CD8-positive, alpha-beta memory T cell (primary cell): ENCODE data around the gene PSTPIP2. TPM values are rescaled to one million over a fixed set of nuclear protein-coding genes. Genes with fewer than 3 reads are reported as not detected.
"Not testable (repeated sequence)": the region's sequence is repeated elsewhere in the genome, so short reads cannot be mapped to it uniquely, and the experiment has no call there.

ENCODE experiments used
- CTCF ChIA-PET: fragments of 350-600 bp; sonication (Branson Sonifier 250); formaldehyde crosslinking; loops from one replicate; lab custom pipeline; 2021; ENCODE audit warnings: antibody characterized with exemption; lab: Charles Lee
- POLR2A ChIA-PET: fragments of 350-600 bp; sonication (Branson Sonifier 250); formaldehyde crosslinking; loops from one replicate; lab custom pipeline; 2021; ENCODE audit warnings: antibody characterized with exemption; lab: Charles Lee
- DNase-seq, 5 donors: peaks; one replicate each; pipeline versions ENCODE4 v3.0.0 to v3.0.0-alpha.2; 2020 to 2022; ENCODE audit warnings: mixed read lengths in 1 of 5
- H3K27ac ChIP-seq: one replicate; pipeline ENCODE4 v1.7.0; 2013; ENCODE audit warnings: low read depth, mild to moderate bottlenecking, low read length, moderate library complexity
- H3K27me3 ChIP-seq: 2 replicates; pipeline ENCODE4 v1.7.0; 2013; ENCODE audit warnings: low read length, mild to moderate bottlenecking; ENCODE audit not compliant: insufficient read depth, poor library complexity, severe bottlenecking
- H3K36me3 ChIP-seq: 2 replicates; pipeline ENCODE4 v1.7.0; 2013; ENCODE audit warnings: mild to moderate bottlenecking, low read length, moderate library complexity; ENCODE audit not compliant: insufficient read depth
- H3K4me1 ChIP-seq: 2 replicates; pipeline ENCODE4 v1.7.0; 2013; ENCODE audit warnings: mild to moderate bottlenecking, low read length, moderate library complexity; ENCODE audit not compliant: insufficient read depth
- H3K4me3 ChIP-seq: 2 replicates; pipeline ENCODE4 v1.7.0; 2013; ENCODE audit warnings: mild to moderate bottlenecking, low read length
- H3K9me3 ChIP-seq: 2 replicates; pipeline ENCODE4 v1.7.0; 2013; ENCODE audit warnings: mild to moderate bottlenecking, low read length
- H3K27ac Mint-ChIP-seq, 8 donors: one replicate each; pipeline ENCODE4 v1.8.0; 2020 to 2021; ENCODE audit warnings: mixed read lengths in 8 of 8, mild to moderate bottlenecking in 6 of 8, inconsistent platforms in 3 of 8, moderate library complexity in 3 of 8
- H3K27me3 Mint-ChIP-seq, 2 donors: one replicate each; pipeline ENCODE4 v1.8.0; 2020 to 2021; ENCODE audit warnings: mixed read lengths in 2 of 2, mild to moderate bottlenecking in 1 of 2, moderate library complexity in 1 of 2
- H3K36me3 Mint-ChIP-seq, 3 donors: one replicate each; pipeline ENCODE4 v1.8.0; 2020 to 2021; ENCODE audit warnings: mixed read lengths in 3 of 3, inconsistent platforms in 1 of 3, mild to moderate bottlenecking in 1 of 3
- H3K4me1 Mint-ChIP-seq, 3 donors: one replicate each; pipeline ENCODE4 v1.8.0; 2020 to 2021; ENCODE audit warnings: mixed read lengths in 3 of 3, inconsistent platforms in 1 of 3, mild to moderate bottlenecking in 1 of 3
- H3K4me3 Mint-ChIP-seq, 7 donors: one replicate each; pipeline ENCODE4 v1.8.0; 2020 to 2021; ENCODE audit warnings: mixed read lengths in 7 of 7, mild to moderate bottlenecking in 6 of 7, moderate library complexity in 4 of 7, inconsistent platforms in 2 of 7
- H3K9me3 Mint-ChIP-seq, 5 donors: one replicate each; pipeline ENCODE4 v1.8.0; 2020 to 2022; ENCODE audit warnings: mixed read lengths in 5 of 5, mild to moderate bottlenecking in 3 of 5, moderate library complexity in 2 of 5, inconsistent platforms in 1 of 5
- polyA plus RNA-seq: library from polyadenylated mRNA; unstranded; fragments of 300-500 nt; fragmentation: Illumina TruSeq; gene quantifications from one replicate; pipeline ENCODE4 v1.2.3, GENCODE V29; 2021
- total RNA-seq, 2 experiments: library from RNA; stranded (reverse); gene quantifications; one replicate each; pipeline ENCODE4 v1.2.3, GENCODE V29; 2021

The PSTPIP2 gene
- total and polyA plus RNA-seq, 3 experiments from 2014 or later = 11.0 to 25.3 (median 24.9) TPM

DNA sequence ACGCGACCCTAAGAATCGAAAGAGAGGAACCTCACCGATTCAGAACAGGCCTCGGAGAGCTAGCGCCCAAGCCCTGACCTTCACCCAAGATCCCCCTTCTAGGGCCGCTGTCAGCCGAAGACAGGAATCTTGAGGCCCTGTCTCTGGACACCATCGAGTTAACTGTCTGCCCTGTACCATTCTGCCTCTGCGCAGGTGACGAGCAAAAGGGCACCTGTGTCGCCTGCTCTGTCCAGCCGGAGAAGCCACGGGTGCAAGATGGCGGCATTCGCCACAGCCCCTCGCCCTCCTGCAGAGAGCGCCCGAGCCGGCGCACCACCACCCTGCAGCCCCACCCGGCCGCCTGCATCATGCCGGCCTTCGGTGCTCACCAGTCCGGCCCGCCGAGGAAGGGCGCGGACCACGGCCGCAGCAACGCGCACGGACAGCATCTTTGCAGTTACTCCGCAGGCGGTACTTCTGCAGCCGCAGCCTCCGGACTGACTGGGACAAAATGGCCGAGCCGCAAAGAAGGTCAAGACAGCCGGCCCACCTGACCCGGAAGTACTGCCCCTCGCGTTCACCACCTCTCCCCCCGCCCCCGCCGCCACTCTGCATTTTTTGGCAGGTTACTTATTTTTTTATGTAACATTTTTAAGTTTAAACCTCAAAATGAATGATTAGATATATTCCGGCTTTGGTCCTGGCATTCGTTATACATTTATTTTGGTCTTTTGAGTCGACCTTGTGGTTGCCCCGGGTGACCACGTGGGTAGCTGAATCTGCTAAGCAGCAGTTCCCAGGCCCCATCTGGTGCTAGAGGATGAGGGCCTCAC is 25.9 kb upstream of the PSTPIP2 start, which contains the start of gene ATP5F1A:
ATP5F1A (minus strand) TSS at position 496 of the 815 bp plus-strand sequence; CDS start at position 431, 65 bp downstream.
- peaks cover 30 to 39% (median 37%) of the 10 kb centered on the region in 3 donors for H3K4me1 Mint-ChIP-seq
- H3K36me3 Mint-ChIP-seq = peaks cover 4 to 29% (median 5%) of the 10 kb centered on the region in 3 donors
- POLR2A ChIA-PET = interaction anchor here (1.1 to 1.7 kb wide), 2 partner anchors 18 to 26 kb away, joined by 3 to 5 read pairs; partner anchors contain the start of gene PSTPIP2
- no peaks in the 10 kb centered on the region for H3K9me3 Mint-ChIP-seq
- CTCF ChIA-PET = interaction anchor here (0.8 to 1.9 kb wide), 6 partner anchors 15 to 440 kb away, joined by 3 to 9 read pairs (median 4); a partner anchor contains a TSS
- no peaks in the 10 kb centered on the region for H3K27me3 Mint-ChIP-seq
- DNase-seq = peak; percentile 81 to 88 (median 83)
- Histone ChIP-seq H3K4me1 (peaks cover 31% of the 10 kb centered on the region), H3K27me3 (no peaks in the 10 kb centered on the region), H3K27ac (peak within 1 kb of the TSS; percentile 83), H3K9me3 (no peaks in the 10 kb centered on the region), H3K36me3 (no peaks in the 10 kb centered on the region), H3K4me3 (peak within 1 kb of the TSS; percentile 79)
- H3K4me3 Mint-ChIP-seq = peak within 1 kb of the TSS; percentile 97 to 99 (median 98)
- H3K27ac Mint-ChIP-seq = peak within 1 kb of the TSS; percentile 89 to 99 (median 98)

DNA sequence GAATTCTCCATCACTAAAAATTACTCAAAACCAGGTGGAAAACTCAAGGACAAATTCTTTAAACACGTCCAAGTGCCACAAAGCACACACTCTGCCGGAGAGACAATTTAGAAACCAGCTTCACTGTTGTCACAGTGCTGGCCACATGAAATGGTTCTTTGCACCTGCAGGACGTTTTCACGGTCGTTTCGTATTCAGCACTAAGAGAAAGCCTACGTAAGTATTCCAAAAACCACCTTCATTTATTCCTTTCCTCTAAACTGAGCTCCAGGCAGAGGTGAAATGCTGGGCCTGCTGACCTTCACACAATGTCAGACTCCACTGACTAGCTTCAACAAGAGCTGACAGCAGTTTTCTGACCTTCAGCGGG is 25.4 kb upstream of the PSTPIP2 start:
- Mint-ChIP-seq H3K4me1 (peaks cover 32 to 44% (median 37%) of the 10 kb centered on the region in 3 donors), H3K36me3 (peaks cover 4 to 34% (median 5%) of the 10 kb centered on the region in 3 donors), H3K4me3 (peak overlapping the region; percentile 97 to 99 (median 98)), H3K27me3 (no peaks in the 10 kb centered on the region), H3K27ac (peak overlapping the region; percentile 89 to 99 (median 98)), H3K9me3 (no peaks in the 10 kb centered on the region)
- Histone ChIP-seq H3K9me3 (no peaks in the 10 kb centered on the region), H3K27me3 (no peaks in the 10 kb centered on the region), H3K4me3 (peak overlapping the region; percentile 79), H3K36me3 (no peaks in the 10 kb centered on the region), H3K4me1 (peaks cover 31% of the 10 kb centered on the region), H3K27ac (peak overlapping the region; percentile 83)
- POLR2A ChIA-PET = interaction anchor here (1.1 to 1.7 kb wide), 2 partner anchors 17 to 26 kb away, joined by 3 to 5 read pairs; partner anchors contain the start of gene PSTPIP2
- CTCF ChIA-PET = interaction anchor here (0.8 to 1.9 kb wide), 5 partner anchors 14 to 440 kb away, joined by 3 to 9 read pairs (median 4); a partner anchor contains a TSS
- peak in 1 of 5 donors; percentile 6 for DNase-seq

DNA sequence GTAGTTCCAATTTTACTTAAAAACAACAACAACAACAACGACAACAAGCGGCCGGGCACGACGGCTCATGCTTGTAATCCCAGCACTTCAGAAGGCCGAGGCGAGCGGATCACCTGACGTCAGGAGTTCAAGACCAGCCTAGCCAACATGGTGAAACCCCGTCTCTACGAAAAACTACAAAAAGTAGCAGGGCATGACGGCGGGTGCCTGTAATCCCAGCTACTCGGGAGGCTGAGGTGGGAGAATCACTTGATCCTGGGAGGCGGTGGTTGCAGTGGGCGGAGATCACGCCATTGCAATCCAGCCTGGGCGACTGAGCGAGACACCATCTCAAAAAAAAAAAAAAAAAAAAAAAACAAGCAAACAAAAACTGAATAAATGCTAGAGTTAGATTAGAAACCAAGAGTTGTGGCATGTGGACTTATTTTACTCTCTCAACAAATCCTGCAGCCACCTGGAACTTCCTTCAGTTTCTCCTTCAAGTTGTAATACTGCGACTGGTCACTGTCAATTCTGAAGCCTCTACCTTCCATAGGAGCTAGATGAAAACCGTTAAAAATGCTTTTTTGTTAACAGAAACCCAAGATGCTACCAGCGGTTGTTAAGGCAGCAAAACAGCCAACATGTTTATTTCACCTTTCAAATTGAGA is 24.7 kb upstream of the PSTPIP2 start:
- DNase-seq = peak in 1 of 5 donors; percentile 6
- H3K4me3 ChIP-seq = peak overlapping the region; percentile 79
- POLR2A ChIA-PET = interaction anchor here (0.7 to 1.1 kb wide), 2 partner anchors 17 to 1053 kb away, joined by 3 to 5 read pairs; no protein-coding TSS in a partner anchor
- peaks cover 31% of the 10 kb centered on the region for H3K4me1 ChIP-seq
- H3K27ac Mint-ChIP-seq = peak overlapping the region; percentile 89 to 99 (median 98)
- H3K36me3 Mint-ChIP-seq = peaks cover 4 to 38% (median 5%) of the 10 kb centered on the region in 3 donors
- peak overlapping the region; percentile 97 to 99 (median 98) for H3K4me3 Mint-ChIP-seq
- CTCF ChIA-PET = interaction anchor here (0.8 to 1.3 kb wide), 4 partner anchors 14 to 439 kb away, joined by 3 to 7 read pairs (median 4); no protein-coding TSS in a partner anchor
- no peaks in the 10 kb centered on the region for H3K9me3 ChIP-seq
- H3K4me1 Mint-ChIP-seq = peaks cover 33 to 51% (median 39%) of the 10 kb centered on the region in 3 donors
- no peaks in the 10 kb centered on the region for H3K9me3 Mint-ChIP-seq
- H3K36me3 ChIP-seq = peaks cover 1% of the 10 kb centered on the region
- peak overlapping the region; percentile 83 for H3K27ac ChIP-seq
- no peaks in the 10 kb centered on the region for H3K27me3 Mint-ChIP-seq
- H3K27me3 ChIP-seq = no peaks in the 10 kb centered on the region

- H3K36me3 Mint-ChIP-seq = peaks cover 5 to 51% (median 12%) of the 10 kb centered on the region in 3 donors
- H3K4me3 Mint-ChIP-seq = peak overlapping the region in 5 of 7 donors; percentile 43 to 98 (median 54)
- POLR2A ChIA-PET = no interaction called here
- CTCF ChIA-PET = interaction anchor here (1.0 to 1.4 kb wide), 2 partner anchors 8 to 78 kb away, joined by 3 to 4 read pairs; partner anchors contain the start of gene HAUS1
- Histone ChIP-seq H3K9me3 (no peaks in the 10 kb centered on the region), H3K4me1 (peaks cover 39% of the 10 kb centered on the region), H3K4me3 (no peak overlapping the region), H3K27ac (no peak overlapping the region), H3K27me3 (no peaks in the 10 kb centered on the region), H3K36me3 (peaks cover 14% of the 10 kb centered on the region)
- H3K4me1 Mint-ChIP-seq = peaks cover 45 to 63% (median 50%) of the 10 kb centered on the region in 3 donors
- peak overlapping the region in 3 of 8 donors; percentile 47 to 86 (median 63) for H3K27ac Mint-ChIP-seq
- no peaks in the 10 kb centered on the region for H3K9me3 Mint-ChIP-seq
- H3K27me3 Mint-ChIP-seq = no peaks in the 10 kb centered on the region
- DNase-seq = no peak
These were observed 23.5 kb upstream of the PSTPIP2 start for GRCh38 chr18:46095532-46095931.

- DNase-seq, H3K27me3 ChIP-seq, POLR2A ChIA-PET, H3K4me3 Mint-ChIP-seq, H3K27ac ChIP-seq, H3K9me3 ChIP-seq, CTCF ChIA-PET, H3K4me1 ChIP-seq, H3K27me3 Mint-ChIP-seq, H3K4me3 ChIP-seq, H3K9me3 Mint-ChIP-seq: not testable (repeated sequence)
- peaks cover 24 to 39% (median 27%) of the 10 kb centered on the region in 3 donors for H3K4me1 Mint-ChIP-seq
- peak overlapping the region in 4 of 8 donors; percentile 12 to 62 (median 34) for H3K27ac Mint-ChIP-seq
- peaks cover 26 to 95% (median 36%) of the 10 kb centered on the region in 3 donors for H3K36me3 Mint-ChIP-seq
- peaks cover 78% of the 10 kb centered on the region for H3K36me3 ChIP-seq
These were observed 16.4 kb upstream of the PSTPIP2 start for GRCh38 chr18:46088501-46088900.

GRCh38 chr18:46084431-46084830 is 12.4 kb upstream of the PSTPIP2 start:
- no peaks in the 10 kb centered on the region for H3K27me3 ChIP-seq
- Mint-ChIP-seq H3K27ac (peak overlapping the region in 1 of 8 donors; percentile 6), H3K4me3 (no peak overlapping the region), H3K9me3 (peaks cover 0 to 4% (median 2%) of the 10 kb centered on the region in 5 donors), H3K36me3 (peaks cover 15 to 88% (median 25%) of the 10 kb centered on the region in 3 donors), H3K4me1 (peaks cover 5 to 10% (median 7%) of the 10 kb centered on the region in 3 donors), H3K27me3 (no peaks in the 10 kb centered on the region)
- DNase-seq = no peak
- H3K9me3 ChIP-seq = no peaks in the 10 kb centered on the region
- ChIA-PET POLR2A (no interaction called here), CTCF (interaction anchor here (0.8 kb wide), 1 partner anchor 11 kb away, joined by 3 read pairs; no protein-coding TSS in a partner anchor)
- H3K4me1 ChIP-seq = no peaks in the 10 kb centered on the region
- H3K36me3 ChIP-seq = peaks cover 71% of the 10 kb centered on the region
- no peak overlapping the region for H3K4me3 ChIP-seq
- H3K27ac ChIP-seq = no peak overlapping the region

GRCh38 chr18:46080156-46080555 is 8.1 kb upstream of the PSTPIP2 start:
- POLR2A ChIA-PET = interaction anchor here (1.0 kb wide), 1 partner anchor 17 kb away, joined by 3 read pairs; the partner anchor contains the start of gene ATP5F1A
- peaks cover 32% of the 10 kb centered on the region for H3K36me3 ChIP-seq
- CTCF ChIA-PET = no interaction called here

More at GRCh38 chr18:46080156-46080555, 8.1 kb upstream of the PSTPIP2 start:
- Histone ChIP-seq H3K9me3 (no peaks in the 10 kb centered on the region), H3K27ac (no peak overlapping the region), H3K4me3 (no peak overlapping the region), H3K27me3 (no peaks in the 10 kb centered on the region), H3K4me1 (no peaks in the 10 kb centered on the region)
- Mint-ChIP-seq H3K27ac (peak overlapping the region in 4 of 8 donors; percentile 4 to 56 (median 15)), H3K4me3 (no peak overlapping the region), H3K9me3 (no peaks in the 10 kb centered on the region), H3K36me3 (peaks cover 0 to 58% (median 10%) of the 10 kb centered on the region in 3 donors), H3K4me1 (peaks cover 0 to 6% (median 2%) of the 10 kb centered on the region in 3 donors), H3K27me3 (no peaks in the 10 kb centered on the region)
- DNase-seq = no peak
